Esophagus squamous epithelium (tissue), 5 donors: ENCODE data around the gene GADD45G. TPM values are rescaled to one million over a fixed set of nuclear protein-coding genes. Genes with fewer than 3 reads are reported as not detected.

Experiments
- DNase-seq: peaks from one replicate; lab custom pipeline; 2025; lab: John Stamatoyannopoulos, UW
- H3K27ac ChIP-seq, 4 donors: fragments of 200-600 bp; sonication (generic); one replicate each; pipeline ENCODE4 v1.5.1; 2016 to 2019; ENCODE audit warnings: mild to moderate bottlenecking in 1 of 4
- H3K27me3 ChIP-seq, 4 donors: fragments of 200-600 bp; sonication (generic); 1 replicate in 3 of 4; 2 replicates in 1 of 4; pipeline versions ENCODE4 v1.5.1 to v1.6.0; 2017 to 2021; ENCODE audit warnings: antibody characterized with exemption in 1 of 4
- H3K36me3 ChIP-seq, 3 donors: fragments of 200-600 bp; sonication (generic); one replicate each; pipeline ENCODE4 v1.5.1; 2016 to 2019
- H3K4me1 ChIP-seq, 3 donors: fragments of 200-600 bp; sonication (generic); one replicate each; pipeline ENCODE4 v1.5.1; 2017 to 2019
- H3K4me3 ChIP-seq, 4 donors: fragments of 200-600 bp; sonication (generic); 1 replicate in 3 of 4; 2 replicates in 1 of 4; pipeline ENCODE4 v1.5.1; 2016 to 2019; ENCODE audit warnings: mild to moderate bottlenecking in 2 of 4, moderate library complexity in 1 of 4
- H3K9me3 ChIP-seq, 3 donors: fragments of 200-600 bp; sonication (generic); one replicate each; pipeline ENCODE4 v1.5.1; 2016 to 2019
- POLR2A ChIP-seq, 4 donors: fragments of 450-650 bp; IDR thresholded peaks; one replicate each; pipeline ENCODE4 v1.6.1; 2017; ENCODE audit warnings: antibody characterized with exemption in 4 of 4, mild to moderate bottlenecking in 4 of 4, moderate library complexity in 3 of 4
- WGBS, 2 donors: methylation state at CpG; one replicate each; pipeline ENCODE4 v1.1.5; 2018; 5-methylcytosine and 5-hydroxymethylcytosine counted together
- intact Hi-C: fragments of 100-400 bp; cut with DNase I; formaldehyde crosslinking; loops from one replicate; pipeline ENCODE4 v1.15.0; 2022
- total RNA-seq, 4 donors: library from RNA; depleted of rRNA; stranded (reverse); fragments of >200 nt; gene quantifications; one replicate each; pipeline ENCODE4 v1.1.0, GENCODE V29; 2016
- TF ChIP-seq, protein P1 (sequence below), 6 experiments: fragments of 450-650 bp in 4 of 6; fragments of 200-600 bp in 2 of 6; sonication (generic) in 2 of 6; IDR thresholded peaks; one replicate each; pipeline ENCODE4 v1.5.1; 2016 to 2019; ENCODE audit warnings: antibody characterized with exemption in 6 of 6, mild to moderate bottlenecking in 4 of 6, moderate library complexity in 4 of 6
- donor health status: DM: yes; HTN: yes; CAD: no.

GADD45G gene
- total RNA-seq, 4 donors from 2014 or later = 1.8 to 18.7 (median 8.5) TPM

DNA sequence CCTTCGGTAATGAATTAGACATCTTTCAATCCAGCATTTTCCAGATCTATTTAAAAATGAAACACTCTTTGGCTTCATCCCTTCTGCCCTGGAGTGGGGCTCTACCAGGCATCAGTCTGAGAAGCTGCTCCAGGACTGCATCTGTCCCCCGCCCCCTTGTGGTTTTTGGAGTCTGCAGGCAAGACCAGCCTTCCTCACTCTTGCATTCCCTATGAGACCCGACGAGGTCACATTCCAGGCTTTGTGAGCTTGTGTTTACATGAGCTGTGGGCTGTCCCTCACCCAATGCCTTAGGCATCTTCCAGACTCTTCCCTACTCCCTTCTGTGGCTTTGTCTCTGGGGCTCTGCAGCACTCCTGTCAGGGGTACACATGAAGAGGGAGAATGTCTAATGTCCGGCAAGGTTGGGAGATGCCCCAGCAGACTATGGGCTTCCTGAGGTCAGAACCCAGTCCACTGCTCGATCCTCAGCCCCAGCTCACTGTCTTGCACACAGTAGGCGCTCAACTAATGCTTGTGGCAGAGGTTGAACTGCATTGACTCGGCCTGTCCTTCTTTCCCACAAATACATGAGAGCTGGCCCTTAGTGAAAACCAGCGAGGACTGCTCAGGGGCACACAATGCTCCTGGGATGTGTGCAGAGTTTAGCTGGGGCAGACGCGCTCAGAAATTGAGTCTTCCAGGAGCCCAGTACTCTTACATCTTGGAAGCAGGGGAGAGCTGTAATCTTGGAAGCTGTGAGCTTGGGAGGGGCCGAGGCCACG, 11.7 kb upstream of the GADD45G start:
- H3K27ac ChIP-seq = no peak overlapping the region
- DNase-seq = no peak
- no peak for TF ChIP-seq POLR2A (IDR thresholded peaks at IDR 0.05)
- TF ChIP-seq, protein P1, sequence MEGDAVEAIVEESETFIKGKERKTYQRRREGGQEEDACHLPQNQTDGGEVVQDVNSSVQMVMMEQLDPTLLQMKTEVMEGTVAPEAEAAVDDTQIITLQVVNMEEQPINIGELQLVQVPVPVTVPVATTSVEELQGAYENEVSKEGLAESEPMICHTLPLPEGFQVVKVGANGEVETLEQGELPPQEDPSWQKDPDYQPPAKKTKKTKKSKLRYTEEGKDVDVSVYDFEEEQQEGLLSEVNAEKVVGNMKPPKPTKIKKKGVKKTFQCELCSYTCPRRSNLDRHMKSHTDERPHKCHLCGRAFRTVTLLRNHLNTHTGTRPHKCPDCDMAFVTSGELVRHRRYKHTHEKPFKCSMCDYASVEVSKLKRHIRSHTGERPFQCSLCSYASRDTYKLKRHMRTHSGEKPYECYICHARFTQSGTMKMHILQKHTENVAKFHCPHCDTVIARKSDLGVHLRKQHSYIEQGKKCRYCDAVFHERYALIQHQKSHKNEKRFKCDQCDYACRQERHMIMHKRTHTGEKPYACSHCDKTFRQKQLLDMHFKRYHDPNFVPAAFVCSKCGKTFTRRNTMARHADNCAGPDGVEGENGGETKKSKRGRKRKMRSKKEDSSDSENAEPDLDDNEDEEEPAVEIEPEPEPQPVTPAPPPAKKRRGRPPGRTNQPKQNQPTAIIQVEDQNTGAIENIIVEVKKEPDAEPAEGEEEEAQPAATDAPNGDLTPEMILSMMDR (IDR thresholded peaks at IDR 0.05) = no peak

DNA sequence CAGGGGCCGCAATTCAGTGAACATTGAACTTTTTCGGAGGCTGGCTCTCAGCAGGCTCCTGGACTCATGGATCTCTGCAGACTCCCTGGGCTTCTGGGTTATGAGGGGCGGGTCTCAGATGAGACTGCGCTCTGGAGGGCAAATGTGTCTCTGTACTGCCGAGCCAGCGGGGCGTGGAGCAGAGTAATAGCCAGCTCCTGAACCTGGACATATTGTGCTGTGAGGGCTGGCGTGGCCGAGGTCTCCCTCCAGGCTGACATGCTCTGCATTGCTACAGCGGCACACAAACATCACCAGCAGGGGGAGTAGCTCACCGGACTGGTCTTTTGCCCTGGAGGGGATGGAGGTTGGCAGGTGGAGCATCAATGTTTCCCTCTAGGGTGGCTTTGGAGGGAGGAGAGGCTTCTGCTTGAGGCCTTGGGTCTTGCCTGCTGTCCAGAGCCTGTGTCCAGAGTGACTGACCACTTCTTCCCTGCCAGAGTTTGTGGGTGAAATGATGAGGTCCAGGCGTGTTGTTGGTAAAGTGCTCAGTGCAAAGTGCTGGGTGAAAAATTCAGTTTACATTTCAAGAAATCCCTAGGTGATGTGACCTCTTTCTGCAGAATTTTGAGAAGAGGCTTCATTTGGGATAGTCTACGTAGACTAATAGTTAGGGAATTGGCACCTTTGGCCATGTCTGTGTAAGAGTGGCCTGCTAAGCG, 10.9 kb upstream of the GADD45G start:
- 42 to 56% methylated on average over 5 to 6 of the region's 14 CpGs for WGBS, 2 donors
- Histone ChIP-seq H3K36me3 (no peaks in the 10 kb centered on the region), H3K9me3 (no peaks in the 10 kb centered on the region), H3K27me3 (peaks cover 0 to 18% (median 0%) of the 10 kb centered on the region in 4 donors), H3K4me1 (no peaks in the 10 kb centered on the region), H3K4me3 (no peak overlapping the region), H3K27ac (no peak overlapping the region)
- no peak for TF ChIP-seq POLR2A (IDR thresholded peaks at IDR 0.05)
- TF ChIP-seq, protein P1 (IDR thresholded peaks at IDR 0.05) = peak; percentile 26 to 71 (median 51)
- DNase-seq = no peak
- intact Hi-C loops = no loop called here

More for the DNA sequence above, 11.7 kb upstream of the GADD45G start:
- 53 to 65% methylated on average over 7 to 9 of the region's 13 CpGs for WGBS, 2 donors
- no peaks in the 10 kb centered on the region for H3K9me3 ChIP-seq
- H3K27me3 ChIP-seq = peaks cover 0 to 16% (median 0%) of the 10 kb centered on the region in 4 donors
- no peaks in the 10 kb centered on the region for H3K36me3 ChIP-seq
- intact Hi-C loops = no loop called here
- H3K4me3 ChIP-seq = no peak overlapping the region
- no peaks in the 10 kb centered on the region for H3K4me1 ChIP-seq

- 79 to 84% methylated on average over 8 of the region's 8 CpGs for WGBS, 2 donors
- TF ChIP-seq POLR2A (IDR thresholded peaks at IDR 0.05) = no peak
- TF ChIP-seq, protein P1 (IDR thresholded peaks at IDR 0.05) = no peak
- intact Hi-C loops = no loop called here
- Histone ChIP-seq H3K9me3 (no peaks in the 10 kb centered on the region), H3K27me3 (peaks cover 0 to 20% (median 0%) of the 10 kb centered on the region in 4 donors), H3K36me3 (no peaks in the 10 kb centered on the region), H3K4me1 (no peaks in the 10 kb centered on the region), H3K27ac (no peak overlapping the region), H3K4me3 (no peak overlapping the region)
- DNase-seq = no peak
Observed at GRCh38 chr9:89594811-89595550, 9.8 kb upstream of the GADD45G start.

DNA sequence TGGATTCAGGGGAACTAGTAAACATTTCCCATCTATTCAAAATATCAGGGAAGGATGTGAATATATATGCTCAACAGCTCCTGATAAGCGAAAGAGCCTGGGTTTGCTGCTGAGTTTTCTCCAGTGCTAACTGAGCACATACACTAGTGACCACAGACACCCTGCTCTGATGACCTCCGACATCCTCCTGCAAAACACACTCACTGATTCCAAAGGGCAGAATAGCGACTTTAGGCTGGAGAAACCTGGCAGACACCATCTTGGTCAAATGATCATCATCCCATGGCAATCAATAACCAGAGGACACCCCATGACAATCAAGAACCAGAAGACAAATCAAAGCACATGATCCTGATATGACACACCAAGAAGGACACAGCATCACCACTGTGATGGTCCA, 9.2 kb upstream of the GADD45G start:
- Histone ChIP-seq H3K9me3 (no peaks in the 10 kb centered on the region), H3K4me1 (no peaks in the 10 kb centered on the region), H3K4me3 (no peak overlapping the region), H3K27me3 (peaks cover 0 to 20% (median 0%) of the 10 kb centered on the region in 4 donors), H3K36me3 (no peaks in the 10 kb centered on the region), H3K27ac (no peak overlapping the region)
- intact Hi-C loops = no loop called here
- TF ChIP-seq, protein P1 (IDR thresholded peaks at IDR 0.05) = no peak
- no peak for TF ChIP-seq POLR2A (IDR thresholded peaks at IDR 0.05)
- 74 to 81% methylated on average over 2 to 3 of the region's 3 CpGs for WGBS, 2 donors
- DNase-seq = no peak
